ENCODE results near the gene C9orf40. TPM values are rescaled to one million over a fixed set of nuclear protein-coding genes. Genes with fewer than 3 reads are reported as not detected.

The C9orf40 gene
- total RNA-seq, 1 experiment from 2014 or later, result 12.8 TPM

DNA sequence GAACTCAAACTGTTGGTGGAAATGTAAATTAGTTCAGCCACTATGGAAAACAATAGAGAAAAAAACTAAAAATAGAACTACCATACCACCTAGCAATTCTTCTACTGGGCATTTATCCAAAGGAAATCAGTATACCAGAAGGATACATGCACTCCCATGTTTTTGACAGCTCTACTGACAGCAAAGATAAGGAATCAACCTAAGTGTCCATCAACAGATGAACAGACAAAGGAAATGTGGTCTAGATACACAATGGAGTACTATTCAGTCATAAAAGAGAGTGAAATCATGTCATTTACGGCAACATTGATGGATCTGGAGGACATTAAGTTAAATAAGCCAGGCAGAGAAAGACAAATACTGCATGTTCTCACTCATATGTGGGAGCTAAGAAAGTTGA, 21.8 kb upstream of the C9orf40 start:
- POLR2A ChIA-PET, result no interaction called here
- H3K9ac ChIP-seq (ENCODE audit: low read length), result no peak overlapping the region
- BruUV-seq (replicated peaks), result no TSS peak
- H3K4me2 ChIP-seq (ENCODE audit: low read length), result no peak overlapping the region
- no peak overlapping the region for H3K4me3 ChIP-seq (replicated peaks in 1 of 2; ENCODE audit: low read depth in 1 of 2, low read length in 2 of 2)
- intact Hi-C loops (cut with micrococcal nuclease), result no loop called here
- no peaks in the 10 kb centered on the region for H3K9me3 ChIP-seq (ENCODE audit: control insufficient read depth in 1 of 2, insufficient read depth in 1 of 2, low read depth in 1 of 2, low read length in 2 of 2)
- no peaks in the 10 kb centered on the region for H3K9me2 ChIP-seq (ENCODE audit: insufficient read depth)
- no peaks in the 10 kb centered on the region for H3K79me2 ChIP-seq (ENCODE audit: insufficient read depth, low read length)
- no peaks in the 10 kb centered on the region for H3K27me3 ChIP-seq (ENCODE audit: insufficient read depth, low read length)
- CTCF ChIA-PET, result interaction anchor here (1.2 to 1.6 kb wide), 2 partner anchors 22 to 28 kb away, joined by 3 to 5 read pairs; partner anchors contain the start of gene C9orf40
- no peak overlapping the region for H2AFZ ChIP-seq (ENCODE audit: low read depth, low read length, poor library complexity, severe bottlenecking)
- DNase-seq (ENCODE audit: low read depth, low spot score), result no peak
- TF ChIP-seq TCF7L2 (IDR thresholded peaks at IDR 0.05; ENCODE audit: borderline replicate concordance, extremely low read depth, insufficient read depth, insufficient read length) (no peak), EGR1 (IDR thresholded peaks at IDR 0.05; ENCODE audit: low read depth) (no peak), FOSL1 (IDR thresholded peaks at IDR 0.05; ENCODE audit: low read depth) (no peak), SRF (IDR thresholded peaks at IDR 0.05; ENCODE audit: low read depth) (no peak), ZFX (IDR thresholded peaks at IDR 0.05) (no peak), ELF1 (IDR thresholded peaks at IDR 0.05; ENCODE audit: borderline replicate concordance, low read depth) (no peak)
- TF ChIP-seq, protein P1, sequence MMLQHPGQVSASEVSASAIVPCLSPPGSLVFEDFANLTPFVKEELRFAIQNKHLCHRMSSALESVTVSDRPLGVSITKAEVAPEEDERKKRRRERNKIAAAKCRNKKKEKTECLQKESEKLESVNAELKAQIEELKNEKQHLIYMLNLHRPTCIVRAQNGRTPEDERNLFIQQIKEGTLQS (IDR thresholded peaks at IDR 0.05), result no peak
- TF ChIP-seq, protein P2, sequence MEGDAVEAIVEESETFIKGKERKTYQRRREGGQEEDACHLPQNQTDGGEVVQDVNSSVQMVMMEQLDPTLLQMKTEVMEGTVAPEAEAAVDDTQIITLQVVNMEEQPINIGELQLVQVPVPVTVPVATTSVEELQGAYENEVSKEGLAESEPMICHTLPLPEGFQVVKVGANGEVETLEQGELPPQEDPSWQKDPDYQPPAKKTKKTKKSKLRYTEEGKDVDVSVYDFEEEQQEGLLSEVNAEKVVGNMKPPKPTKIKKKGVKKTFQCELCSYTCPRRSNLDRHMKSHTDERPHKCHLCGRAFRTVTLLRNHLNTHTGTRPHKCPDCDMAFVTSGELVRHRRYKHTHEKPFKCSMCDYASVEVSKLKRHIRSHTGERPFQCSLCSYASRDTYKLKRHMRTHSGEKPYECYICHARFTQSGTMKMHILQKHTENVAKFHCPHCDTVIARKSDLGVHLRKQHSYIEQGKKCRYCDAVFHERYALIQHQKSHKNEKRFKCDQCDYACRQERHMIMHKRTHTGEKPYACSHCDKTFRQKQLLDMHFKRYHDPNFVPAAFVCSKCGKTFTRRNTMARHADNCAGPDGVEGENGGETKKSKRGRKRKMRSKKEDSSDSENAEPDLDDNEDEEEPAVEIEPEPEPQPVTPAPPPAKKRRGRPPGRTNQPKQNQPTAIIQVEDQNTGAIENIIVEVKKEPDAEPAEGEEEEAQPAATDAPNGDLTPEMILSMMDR (IDR thresholded peaks at IDR 0.05 in 2 of 3, conservative IDR thresholded peaks at IDR 0.05 in 1 of 3; ENCODE audit: borderline replicate concordance in 1 of 3, insufficient read depth in 1 of 3, low read depth in 2 of 3, low read length in 2 of 3), result no peak
- 0 out of 4 replicates have a peak, but pooled peaks cover 0 to 3% of the 10 kb centered on the region in 2 experiments for H3K36me3 ChIP-seq (ENCODE audit: control insufficient read depth in 1 of 2, insufficient read depth in 2 of 2, low read length in 2 of 2)
- no peak overlapping the region for H3K27ac ChIP-seq (ENCODE audit: low read depth, low read length)
- H4K20me1 ChIP-seq (ENCODE audit: insufficient read depth), result no peaks in the 10 kb centered on the region
- no peaks in the 10 kb centered on the region for H3K4me1 ChIP-seq (ENCODE audit: control insufficient read depth in 1 of 2, insufficient read depth in 2 of 2, low read length in 2 of 2)
- RAD21 ChIA-PET (ENCODE audit: low non-redundant PET in 1 of 2, low total read pairs in 2 of 2, uncharacterized antibody in 2 of 2, unreplicated experiment in 2 of 2), result no interaction called here
- ATAC-seq, result no peak

DNA sequence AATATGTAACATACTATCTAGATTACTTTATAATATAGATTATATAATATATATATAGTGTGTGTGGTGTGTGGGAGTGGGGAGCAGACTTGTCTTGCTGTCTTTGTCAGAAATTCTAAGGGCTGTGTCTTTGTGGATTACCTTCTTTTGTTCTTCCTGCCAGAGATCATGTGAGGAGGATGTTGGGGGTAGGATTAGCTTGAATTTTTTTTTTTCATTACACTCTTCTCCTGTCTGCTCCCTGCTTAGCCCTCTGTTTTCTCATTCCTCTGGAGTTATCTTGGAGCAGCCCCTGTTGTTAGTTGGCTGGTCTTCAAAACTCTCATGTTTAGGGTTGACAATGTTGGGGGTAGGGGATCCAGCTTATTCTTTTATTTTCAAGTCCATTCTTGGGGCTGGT, 21.0 kb upstream of the C9orf40 start:
- no peak for ATAC-seq
- no peaks in the 10 kb centered on the region for H3K9me2 ChIP-seq (ENCODE audit: insufficient read depth)
- no peak overlapping the region for H3K27ac ChIP-seq (ENCODE audit: low read depth, low read length)
- H3K4me3 ChIP-seq (replicated peaks in 1 of 2; ENCODE audit: low read depth in 1 of 2, low read length in 2 of 2), result no peak overlapping the region
- H3K27me3 ChIP-seq (ENCODE audit: insufficient read depth, low read length), result no peaks in the 10 kb centered on the region
- ChIA-PET CTCF (interaction anchor here (0.7 to 1.2 kb wide), 2 partner anchors 21 to 23 kb away, joined by 3 to 5 read pairs; partner anchors contain the start of gene C9orf40), RAD21 (ENCODE audit: low non-redundant PET in 1 of 2, low total read pairs in 2 of 2, uncharacterized antibody in 2 of 2, unreplicated experiment in 2 of 2) (no interaction called here), POLR2A (no interaction called here)
- no peak for TF ChIP-seq EZH2 (IDR thresholded peaks at IDR 0.05)
- no peak for TF ChIP-seq CEBPB (IDR thresholded peaks at IDR 0.05; ENCODE audit: low read depth)
- TF ChIP-seq, protein P2 (IDR thresholded peaks at IDR 0.05 in 2 of 3, conservative IDR thresholded peaks at IDR 0.05 in 1 of 3; ENCODE audit: borderline replicate concordance in 1 of 3, insufficient read depth in 1 of 3, low read depth in 2 of 3, low read length in 2 of 3), result no peak
- no peak for TF ChIP-seq EGR1 (IDR thresholded peaks at IDR 0.05; ENCODE audit: low read depth)
- no peak for TF ChIP-seq ELF1 (IDR thresholded peaks at IDR 0.05; ENCODE audit: borderline replicate concordance, low read depth)
- TF ChIP-seq, protein P1 (IDR thresholded peaks at IDR 0.05), result no peak
- TF ChIP-seq RAD21 (IDR thresholded peaks at IDR 0.05; ENCODE audit: low read depth), result no peak
- TF ChIP-seq, protein P3, sequence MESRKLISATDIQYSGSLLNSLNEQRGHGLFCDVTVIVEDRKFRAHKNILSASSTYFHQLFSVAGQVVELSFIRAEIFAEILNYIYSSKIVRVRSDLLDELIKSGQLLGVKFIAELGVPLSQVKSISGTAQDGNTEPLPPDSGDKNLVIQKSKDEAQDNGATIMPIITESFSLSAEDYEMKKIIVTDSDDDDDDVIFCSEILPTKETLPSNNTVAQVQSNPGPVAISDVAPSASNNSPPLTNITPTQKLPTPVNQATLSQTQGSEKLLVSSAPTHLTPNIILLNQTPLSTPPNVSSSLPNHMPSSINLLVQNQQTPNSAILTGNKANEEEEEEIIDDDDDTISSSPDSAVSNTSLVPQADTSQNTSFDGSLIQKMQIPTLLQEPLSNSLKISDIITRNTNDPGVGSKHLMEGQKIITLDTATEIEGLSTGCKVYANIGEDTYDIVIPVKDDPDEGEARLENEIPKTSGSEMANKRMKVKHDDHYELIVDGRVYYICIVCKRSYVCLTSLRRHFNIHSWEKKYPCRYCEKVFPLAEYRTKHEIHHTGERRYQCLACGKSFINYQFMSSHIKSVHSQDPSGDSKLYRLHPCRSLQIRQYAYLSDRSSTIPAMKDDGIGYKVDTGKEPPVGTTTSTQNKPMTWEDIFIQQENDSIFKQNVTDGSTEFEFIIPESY (IDR thresholded peaks at IDR 0.05; ENCODE audit: extremely low read depth, insufficient replicate concordance, low read length), result no peak
- no peak overlapping the region for H2AFZ ChIP-seq (ENCODE audit: low read depth, low read length, poor library complexity, severe bottlenecking)
- H4K20me1 ChIP-seq (ENCODE audit: insufficient read depth), result no peaks in the 10 kb centered on the region
- H3K9ac ChIP-seq (ENCODE audit: low read length), result no peak overlapping the region
- H3K4me1 ChIP-seq (ENCODE audit: control insufficient read depth in 1 of 2, insufficient read depth in 2 of 2, low read length in 2 of 2), result no peaks in the 10 kb centered on the region
- H3K79me2 ChIP-seq (ENCODE audit: insufficient read depth, low read length), result no peaks in the 10 kb centered on the region
- no peak overlapping the region for H3K4me2 ChIP-seq (ENCODE audit: low read length)
- 0 out of 4 replicates have a peak, but pooled peaks cover 0 to 3% of the 10 kb centered on the region in 2 experiments for H3K36me3 ChIP-seq (ENCODE audit: control insufficient read depth in 1 of 2, insufficient read depth in 2 of 2, low read length in 2 of 2)
- DNase-seq (ENCODE audit: low read depth, low spot score), result no peak
- H3K9me3 ChIP-seq (ENCODE audit: control insufficient read depth in 1 of 2, insufficient read depth in 1 of 2, low read depth in 1 of 2, low read length in 2 of 2), result no peaks in the 10 kb centered on the region
- intact Hi-C loops (cut with micrococcal nuclease), result no loop called here
- BruUV-seq (replicated peaks), result no TSS peak

Data from HCT116 (cell line).